ENCODE measurements around the gene GTPBP2. TPM values are rescaled to one million over a fixed set of nuclear protein-coding genes. Genes with fewer than 3 reads are reported as not detected.
"Not testable (repeated sequence)": the region's sequence is repeated elsewhere in the genome, so short reads cannot be mapped to it uniquely, and the experiment has no call there.

Gene GTPBP2
- total RNA-seq, 1 experiment from 2014 or later, result 11.6 TPM

- H3K27me3 ChIP-seq, DNase-seq, H3K9me3 ChIP-seq, H3K4me3 ChIP-seq, H3K36me3 ChIP-seq: not testable (repeated sequence)
Measured at GRCh38 chr6:43633002-43633401, 3.9 kb upstream of the GTPBP2 start.

GRCh38 chr6:43630980-43631619, 2.0 kb upstream of the GTPBP2 start:
- DNase-seq, result no peak
- H3K36me3 ChIP-seq, result peaks cover 2% of the 10 kb centered on the region
- H3K9me3 ChIP-seq, result no peaks in the 10 kb centered on the region
- H3K4me3 ChIP-seq, result no peak overlapping the region
- no peaks in the 10 kb centered on the region for H3K27me3 ChIP-seq

GRCh38 chr6:43629505-43630300, 639 bp upstream of the GTPBP2 start:
- H3K4me3 ChIP-seq, result peak overlapping the region; percentile 63
- H3K27me3 ChIP-seq, result no peaks in the 10 kb centered on the region
- peaks cover 8% of the 10 kb centered on the region for H3K36me3 ChIP-seq
- H3K9me3 ChIP-seq, result no peaks in the 10 kb centered on the region
- peak; percentile 91 for DNase-seq

- H3K4me3 ChIP-seq, result peak overlapping the region; percentile 63
- DNase-seq, result peak; percentile 35
- no peaks in the 10 kb centered on the region for H3K9me3 ChIP-seq
- peaks cover 8% of the 10 kb centered on the region for H3K36me3 ChIP-seq
- H3K27me3 ChIP-seq, result no peaks in the 10 kb centered on the region
Measured at GRCh38 chr6:43628393-43629103, 516 bp downstream of the GTPBP2 start.

GRCh38 chr6:43627008-43627825, 1.8 kb downstream of the GTPBP2 start:
- Histone ChIP-seq H3K9me3 (no peaks in the 10 kb centered on the region), H3K36me3 (peaks cover 8% of the 10 kb centered on the region), H3K27me3 (no peaks in the 10 kb centered on the region), H3K4me3 (no peak overlapping the region; the same call in 1 of the 2 replicates)
- DNase-seq, result peak; percentile 77

- no peak overlapping the region for H3K4me3 ChIP-seq
Measured at GRCh38 chr6:43625393-43625992, 3.6 kb downstream of the GTPBP2 start.

GRCh38 chr6:43624786-43625288, 4.2 kb downstream of the GTPBP2 start:
- H3K4me3 ChIP-seq, result no peak overlapping the region
- peak; percentile 46 for DNase-seq
- H3K36me3 ChIP-seq, result peaks cover 14% of the 10 kb centered on the region
- H3K27me3 ChIP-seq, result no peaks in the 10 kb centered on the region
- no peaks in the 10 kb centered on the region for H3K9me3 ChIP-seq

More at GRCh38 chr6:43625393-43625992, 3.6 kb downstream of the GTPBP2 start:
- H3K27me3 ChIP-seq, result no peaks in the 10 kb centered on the region
- H3K36me3 ChIP-seq, result peaks cover 14% of the 10 kb centered on the region
- no peaks in the 10 kb centered on the region for H3K9me3 ChIP-seq
- DNase-seq, result no peak

- H3K27me3 ChIP-seq, result no peaks in the 10 kb centered on the region
- H3K9me3 ChIP-seq, result no peaks in the 10 kb centered on the region
- DNase-seq, result no peak
- H3K36me3 ChIP-seq, result peaks cover 14% of the 10 kb centered on the region
- no peak overlapping the region for H3K4me3 ChIP-seq
Measured at GRCh38 chr6:43623880-43624785, 4.9 kb downstream of the GTPBP2 start.

GRCh38 chr6:43622541-43622940, 6.5 kb downstream of the GTPBP2 start:
- H3K36me3 ChIP-seq, result peaks cover 14% of the 10 kb centered on the region
- H3K9me3 ChIP-seq, result no peaks in the 10 kb centered on the region
- DNase-seq, result no peak
- H3K4me3 ChIP-seq, result no peak overlapping the region
- H3K27me3 ChIP-seq, result no peaks in the 10 kb centered on the region

- Histone ChIP-seq H3K4me3 (no peak overlapping the region), H3K9me3 (no peaks in the 10 kb centered on the region), H3K36me3 (peaks cover 14% of the 10 kb centered on the region), H3K27me3 (no peaks in the 10 kb centered on the region)
- DNase-seq, result no peak
Measured at GRCh38 chr6:43621836-43622180, 7.3 kb downstream of the GTPBP2 start.

- no peak for DNase-seq
- Histone ChIP-seq H3K9me3 (no peaks in the 10 kb centered on the region), H3K36me3 (peaks cover 14% of the 10 kb centered on the region)
Measured at GRCh38 chr6:43621078-43621835, 7.8 kb downstream of the GTPBP2 start.

GRCh38 chr6:43616725-43617472, 12.2 kb downstream of the GTPBP2 start:
- Histone ChIP-seq H3K27me3 (no peaks in the 10 kb centered on the region), H3K36me3 (peaks cover 14% of the 10 kb centered on the region), H3K9me3 (no peaks in the 10 kb centered on the region), H3K4me3 (no peak overlapping the region)
- no peak for DNase-seq

More at GRCh38 chr6:43621078-43621835, 7.8 kb downstream of the GTPBP2 start:
- Histone ChIP-seq H3K27me3 (no peaks in the 10 kb centered on the region), H3K4me3 (no peak overlapping the region)

- H3K36me3 ChIP-seq, result peaks cover 23% of the 10 kb centered on the region
- H3K9me3 ChIP-seq, result no peaks in the 10 kb centered on the region
- no peaks in the 10 kb centered on the region for H3K27me3 ChIP-seq
- no peak for DNase-seq
- H3K4me3 ChIP-seq, result no peak overlapping the region
Measured at GRCh38 chr6:43614396-43614730, 14.7 kb downstream of the GTPBP2 start.

- no peak overlapping the region for H3K4me3 ChIP-seq
- no peaks in the 10 kb centered on the region for H3K9me3 ChIP-seq
- no peak for DNase-seq
- H3K27me3 ChIP-seq, result no peaks in the 10 kb centered on the region
- peaks cover 23% of the 10 kb centered on the region for H3K36me3 ChIP-seq
Measured at GRCh38 chr6:43613721-43614395, 15.2 kb downstream of the GTPBP2 start.

All from MG63 (cell line).